ENCODE results near the gene VWA1. TPM values are rescaled to one million over a fixed set of nuclear protein-coding genes. Genes with fewer than 3 reads are reported as not detected.
"Not testable (repeated sequence)": the region's sequence is repeated elsewhere in the genome, so short reads cannot be mapped to it uniquely, and the experiment has no call there.

VWA1 gene
- polyA plus RNA-seq, 1 donor, result 36.0 TPM

DNA sequence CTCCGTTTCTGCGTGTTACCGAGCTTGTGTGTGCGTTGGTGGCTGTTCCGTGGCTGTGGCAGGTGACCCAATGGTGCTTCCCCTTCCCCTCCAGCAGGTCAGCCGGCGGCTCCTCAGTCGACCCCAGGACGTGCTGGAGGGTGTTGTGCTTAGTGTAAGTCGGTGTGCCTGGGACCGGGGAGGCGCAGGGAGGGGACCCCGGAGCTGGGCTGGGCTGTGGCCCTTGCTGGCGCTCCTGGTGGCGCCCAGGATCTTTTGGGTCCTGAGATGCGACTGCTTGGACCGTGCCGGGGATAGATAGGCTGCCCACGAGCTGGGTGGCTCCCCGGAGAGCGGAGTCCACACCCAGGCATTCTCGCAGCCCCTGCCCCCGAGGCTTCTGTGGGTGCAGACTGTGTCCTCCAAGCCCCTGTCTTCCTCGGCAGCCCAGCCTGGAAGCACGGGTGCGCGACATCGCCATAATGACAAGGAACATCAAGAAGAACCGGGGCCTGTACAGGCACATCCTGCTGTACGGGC lies 19.9 kb downstream of the VWA1 start:
- no peak for DNase-seq

DNA sequence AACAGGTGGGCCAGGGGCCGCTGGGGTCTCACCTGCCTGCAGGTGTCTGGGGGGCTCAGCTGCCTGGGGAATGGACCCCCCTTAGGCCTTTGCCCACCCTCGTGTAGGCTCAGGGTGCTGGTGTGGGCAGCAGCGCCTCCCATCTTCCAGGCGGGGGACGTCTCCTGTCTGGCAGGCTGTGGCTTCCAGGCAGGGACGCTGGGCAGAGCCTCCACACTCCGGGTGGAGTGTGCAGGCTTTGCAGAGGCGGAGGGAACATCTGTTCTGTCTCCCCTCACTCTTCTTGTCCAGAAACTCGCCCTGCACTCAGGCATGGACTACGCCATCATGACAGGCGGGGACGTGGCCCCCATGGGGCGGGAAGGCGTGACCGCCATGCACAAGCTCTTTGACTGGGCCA lies 20.4 kb downstream of the VWA1 start:
- not testable (repeated sequence) for DNase-seq

DNA sequence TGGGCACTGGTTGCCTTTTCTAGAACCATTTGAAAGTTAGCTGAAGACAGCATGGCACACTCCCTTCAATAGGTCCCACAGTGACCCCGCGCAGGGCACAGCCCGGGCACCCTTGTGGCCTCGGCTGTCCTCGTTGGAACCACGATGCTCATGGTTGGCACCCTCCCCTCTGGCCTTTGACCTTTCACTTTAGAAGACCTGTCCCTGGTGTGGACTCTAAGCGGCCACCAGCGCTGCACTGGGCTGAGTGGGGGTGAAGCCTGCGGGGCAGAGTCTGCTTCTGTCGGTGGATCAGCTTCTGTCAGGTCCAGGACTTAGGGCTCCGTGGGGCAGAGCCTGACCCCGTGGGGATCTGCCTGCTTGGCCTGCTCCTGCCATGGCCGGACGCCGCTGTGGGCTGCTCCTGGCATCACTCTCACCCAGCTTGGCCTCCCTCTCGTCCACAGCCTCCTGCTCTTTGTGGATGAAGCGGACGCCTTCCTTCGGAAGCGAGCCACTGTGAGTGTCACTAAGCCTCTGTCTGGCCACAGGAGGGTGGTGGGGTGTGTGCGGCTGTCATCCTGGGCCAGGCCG lies 21.3 kb downstream of the VWA1 start:
- not testable (repeated sequence) for DNase-seq

DNA sequence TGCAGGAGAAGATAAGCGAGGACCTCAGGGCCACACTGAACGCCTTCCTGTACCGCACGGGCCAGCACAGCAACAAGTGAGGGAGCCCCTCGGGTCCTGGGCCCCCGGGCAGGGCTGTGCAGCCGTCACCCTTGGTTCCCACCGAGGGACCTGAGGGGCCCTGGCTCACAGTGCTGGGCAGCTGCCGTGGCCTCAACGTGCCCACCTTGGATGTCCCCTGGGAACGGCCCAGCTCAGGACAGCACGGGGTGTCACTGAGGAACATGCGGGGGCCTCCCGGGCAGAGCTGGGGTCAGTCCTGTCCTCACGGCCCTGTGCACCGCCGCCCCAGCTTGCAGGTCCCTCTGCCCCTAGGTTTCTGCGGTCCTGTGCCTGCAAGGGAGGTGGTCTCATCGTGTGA lies 23.7 kb downstream of the VWA1 start:
- DNase-seq, result not testable (repeated sequence)

DNA sequence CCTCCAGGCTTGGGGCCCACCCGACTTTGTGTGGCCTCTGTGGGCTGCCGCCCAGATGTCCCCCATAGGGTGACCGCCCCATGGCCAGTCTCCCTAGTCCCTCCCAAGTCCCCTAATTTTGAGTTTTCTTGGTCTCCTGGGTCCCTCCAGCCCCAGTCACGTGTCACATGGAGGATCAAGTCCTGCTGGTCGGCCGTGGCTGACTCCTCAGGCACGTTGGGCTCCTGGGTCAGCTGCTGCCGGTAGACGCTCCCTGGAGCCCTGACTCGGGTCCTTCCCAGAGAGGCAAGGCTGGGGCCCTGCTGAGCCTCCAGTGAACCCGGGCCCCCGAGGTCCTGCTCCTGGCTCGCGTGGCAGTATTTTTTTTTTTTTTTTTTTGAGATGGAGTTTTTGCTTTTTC lies 24.2 kb downstream of the VWA1 start:
- DNase-seq, result not testable (repeated sequence)

DNA sequence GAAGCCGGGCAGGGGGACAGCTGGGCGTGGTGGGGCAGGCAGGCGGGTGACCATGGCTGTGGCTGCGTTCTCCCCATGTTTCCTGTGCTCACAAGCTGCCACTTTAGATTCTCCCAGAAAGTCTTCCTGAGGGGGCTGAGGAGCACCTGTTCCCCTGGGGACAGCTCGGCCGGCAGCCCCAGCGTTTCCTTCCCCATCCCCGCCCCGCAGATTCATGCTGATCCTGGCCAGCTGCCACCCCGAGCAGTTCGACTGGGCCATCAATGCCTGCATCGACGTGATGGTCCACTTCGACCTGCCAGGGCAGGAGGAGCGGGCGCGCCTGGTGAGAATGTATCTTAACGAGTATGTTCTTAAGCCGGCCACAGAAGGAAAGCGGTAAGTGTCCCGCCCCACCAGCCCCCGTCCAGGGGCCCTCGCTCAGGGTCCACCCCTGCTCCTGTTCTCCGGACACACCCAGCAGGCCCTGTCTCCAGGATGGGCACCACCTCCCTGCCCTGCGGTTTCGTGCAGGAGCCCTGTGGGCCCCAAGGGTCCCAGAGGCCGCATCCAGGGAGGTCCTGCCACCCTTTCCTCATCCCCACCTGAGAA lies 25.1 kb downstream of the VWA1 start:
- no peak for DNase-seq

DNA sequence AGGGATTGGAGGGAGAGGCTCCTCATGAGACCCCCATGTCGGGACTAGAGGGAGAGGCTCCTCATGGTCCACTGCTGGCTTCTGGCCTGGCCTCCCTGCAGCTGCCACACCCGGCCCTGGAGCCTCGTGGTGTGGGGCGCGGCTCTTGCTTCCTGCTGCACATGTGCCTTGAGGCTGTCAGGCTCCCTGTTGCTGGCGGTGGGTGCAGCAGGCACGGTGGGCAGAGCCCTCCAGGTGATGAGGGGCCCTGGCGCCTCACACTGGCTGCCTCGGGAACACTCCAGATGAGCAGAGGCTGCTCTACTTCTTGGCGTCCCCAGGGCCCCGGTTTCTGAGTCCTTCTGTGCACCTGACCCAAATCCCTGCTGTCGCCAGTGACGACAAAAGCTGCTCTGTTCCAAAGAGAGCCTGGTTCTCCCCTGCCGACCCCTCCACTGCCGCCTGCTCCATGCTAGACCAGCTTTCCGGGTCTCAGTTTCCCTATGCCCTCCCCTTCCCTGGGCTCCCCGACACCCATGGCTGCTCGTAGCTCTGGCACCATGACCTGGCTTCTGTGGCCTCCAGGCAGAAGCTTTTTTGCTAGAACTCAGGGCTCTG lies 26.3 kb downstream of the VWA1 start:
- no peak for DNase-seq

DNA sequence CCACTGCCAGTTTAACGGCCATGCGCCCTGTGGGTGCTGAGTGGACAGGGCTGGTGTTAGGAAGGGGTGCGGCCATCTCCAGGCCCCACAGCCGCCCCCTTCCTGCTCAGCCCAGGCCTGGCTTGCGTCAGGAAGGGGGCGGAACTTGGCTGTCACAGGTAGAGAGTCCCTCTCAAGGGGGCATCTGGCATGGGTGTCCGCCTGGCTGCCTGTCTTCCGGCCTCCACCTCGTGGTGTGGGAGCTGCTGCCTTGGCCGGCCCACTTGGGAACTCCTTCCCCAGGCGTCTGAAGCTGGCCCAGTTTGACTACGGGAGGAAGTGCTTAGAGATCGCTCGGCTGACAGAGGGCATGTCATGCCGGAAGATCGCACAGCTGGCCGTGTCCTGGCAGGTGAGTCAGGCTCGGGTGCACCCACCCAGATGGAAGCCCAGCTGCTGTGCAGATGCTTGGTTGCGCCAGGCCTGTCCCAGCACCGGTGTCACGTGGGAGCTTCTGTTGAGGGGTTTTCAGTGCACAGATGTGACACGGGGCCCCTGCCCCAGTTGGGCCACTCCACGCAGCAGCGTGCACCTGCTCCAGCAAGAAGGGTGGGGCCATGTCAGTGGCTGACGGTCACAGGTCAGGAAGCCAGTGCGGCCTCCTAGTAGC lies 27.0 kb downstream of the VWA1 start:
- DNase-seq, result no peak

DNA sequence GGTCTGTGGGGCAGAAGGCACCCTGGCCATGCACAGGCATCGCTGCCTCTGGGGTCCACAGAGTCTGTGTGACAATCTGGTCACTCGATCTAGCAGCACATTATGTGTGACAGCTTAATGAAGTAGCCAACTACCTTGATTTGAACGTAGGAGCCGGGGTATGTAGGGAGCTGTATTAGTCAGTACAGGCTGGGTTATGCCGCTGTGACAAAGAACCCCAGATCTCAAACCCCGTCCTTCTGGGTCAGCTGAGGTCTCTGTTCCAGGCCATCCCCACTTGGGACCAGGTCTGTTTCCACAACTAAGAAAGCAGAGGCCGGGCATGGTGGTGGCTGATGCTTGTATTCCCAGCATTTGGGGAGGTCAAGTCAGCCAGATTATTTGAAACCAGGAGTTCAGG lies 27.8 kb downstream of the VWA1 start:
- DNase-seq, result no peak

DNA sequence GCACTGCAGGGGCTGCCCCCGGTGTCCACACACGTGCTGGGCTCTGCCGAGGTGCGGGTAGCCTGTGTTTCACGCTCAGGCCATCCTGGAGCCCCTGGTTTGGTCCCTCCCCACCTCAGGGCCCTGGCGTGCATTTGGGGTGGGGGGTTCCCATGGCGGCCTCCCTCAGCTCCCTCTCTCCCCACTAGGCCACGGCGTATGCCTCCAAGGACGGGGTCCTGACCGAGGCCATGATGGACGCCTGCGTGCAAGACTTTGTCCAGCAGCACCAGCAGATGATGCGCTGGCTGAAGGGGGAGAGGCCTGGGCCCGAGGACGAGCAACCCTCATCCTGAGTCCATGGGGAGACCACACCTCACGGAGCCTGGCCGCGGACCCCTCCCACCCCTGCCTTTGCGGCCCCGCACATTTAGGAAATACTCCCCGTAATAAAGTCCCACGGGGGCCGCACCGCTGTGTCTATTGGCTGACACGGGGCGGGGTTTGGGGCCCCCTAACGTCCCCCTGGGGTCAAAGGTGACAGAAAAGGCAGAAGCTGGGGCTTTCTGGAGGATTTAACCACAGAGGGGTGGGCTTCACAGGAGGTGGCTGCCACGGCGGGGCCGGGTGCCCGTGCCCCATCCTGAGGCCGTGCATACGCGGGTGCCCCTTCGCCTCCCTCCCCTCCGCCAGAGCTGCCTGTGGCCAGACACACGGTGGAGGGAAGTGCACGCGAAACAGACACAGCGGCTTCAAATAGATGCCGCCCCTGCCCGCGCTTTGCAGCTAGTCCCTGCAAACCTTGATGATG lies 32.9 kb downstream of the VWA1 start:
- not testable (repeated sequence) for DNase-seq

DNA sequence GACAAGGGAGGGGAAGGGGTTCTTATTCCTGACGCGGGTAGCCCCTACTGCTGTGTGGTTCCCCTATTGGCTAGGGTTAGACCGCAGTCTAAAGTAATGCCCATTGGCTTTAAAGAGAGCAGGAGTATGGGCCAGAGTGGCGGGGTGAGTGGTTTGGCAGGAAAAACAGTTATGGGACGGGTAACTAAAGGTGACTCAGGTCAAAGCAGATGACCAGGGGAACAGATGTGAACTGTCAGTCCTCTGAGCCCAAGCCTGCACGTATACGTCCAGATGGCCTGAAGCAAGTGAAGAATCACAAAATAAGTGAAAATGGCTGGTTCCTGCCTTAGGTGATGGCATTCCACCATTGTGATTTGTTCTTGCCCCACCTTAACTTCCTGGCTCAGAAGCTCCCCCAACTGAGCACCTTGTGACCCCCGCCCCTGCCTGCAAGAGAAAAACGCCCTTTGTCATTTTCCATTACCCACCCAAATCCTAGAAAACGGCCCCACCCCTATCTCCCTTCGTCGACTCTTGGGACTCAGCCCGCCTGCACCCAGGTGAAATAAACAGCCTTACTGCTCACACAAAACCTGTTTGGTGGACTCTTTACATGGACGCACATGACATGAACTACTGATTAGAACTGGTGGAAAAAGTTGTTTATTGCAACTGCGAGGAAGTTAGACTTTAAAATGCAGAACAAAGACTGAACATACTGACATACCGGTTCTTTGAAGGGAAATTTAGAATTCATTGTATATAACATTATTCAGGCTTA lies 35.3 kb downstream of the VWA1 start:
- DNase-seq, result peak; percentile 3

DNA sequence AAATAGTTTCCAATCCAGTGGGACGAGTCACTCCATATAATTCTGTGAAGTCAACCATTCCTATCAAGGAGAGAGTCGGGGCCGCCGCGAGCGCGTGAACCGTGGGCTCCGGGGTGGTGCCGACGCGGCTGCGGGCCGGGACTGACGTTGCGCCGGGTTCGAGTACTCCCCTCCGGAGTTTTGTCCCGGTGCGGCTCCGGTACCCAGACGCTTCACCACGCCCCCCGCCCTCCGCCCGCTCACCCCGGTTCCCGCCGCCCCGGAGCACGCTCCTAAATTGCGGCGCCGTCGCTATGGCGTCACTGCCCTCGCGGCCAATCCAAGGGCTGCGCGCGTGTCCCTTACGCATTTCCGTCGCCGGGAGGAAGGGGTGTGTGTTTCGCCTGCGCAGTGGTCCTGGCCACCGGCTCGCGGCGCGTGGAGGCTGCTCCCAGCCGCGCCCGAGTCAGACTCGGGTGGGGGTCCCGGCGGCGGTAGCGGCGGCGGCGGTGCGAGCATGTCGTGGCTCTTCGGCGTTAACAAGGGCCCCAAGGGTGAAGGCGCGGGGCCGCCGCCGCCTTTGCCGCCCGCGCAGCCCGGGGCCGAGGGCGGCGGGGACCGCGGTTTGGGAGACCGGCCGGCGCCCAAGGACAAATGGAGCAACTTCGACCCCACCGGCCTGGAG lies 36.0 kb downstream of the VWA1 start, which contains the start of gene ATAD3B:
TSS of gene ATAD3B (plus strand) at position 377 of the 664 bp plus-strand sequence. CDS start at position 497, 120 bp downstream.
- peak; percentile 93 for DNase-seq

DNA sequence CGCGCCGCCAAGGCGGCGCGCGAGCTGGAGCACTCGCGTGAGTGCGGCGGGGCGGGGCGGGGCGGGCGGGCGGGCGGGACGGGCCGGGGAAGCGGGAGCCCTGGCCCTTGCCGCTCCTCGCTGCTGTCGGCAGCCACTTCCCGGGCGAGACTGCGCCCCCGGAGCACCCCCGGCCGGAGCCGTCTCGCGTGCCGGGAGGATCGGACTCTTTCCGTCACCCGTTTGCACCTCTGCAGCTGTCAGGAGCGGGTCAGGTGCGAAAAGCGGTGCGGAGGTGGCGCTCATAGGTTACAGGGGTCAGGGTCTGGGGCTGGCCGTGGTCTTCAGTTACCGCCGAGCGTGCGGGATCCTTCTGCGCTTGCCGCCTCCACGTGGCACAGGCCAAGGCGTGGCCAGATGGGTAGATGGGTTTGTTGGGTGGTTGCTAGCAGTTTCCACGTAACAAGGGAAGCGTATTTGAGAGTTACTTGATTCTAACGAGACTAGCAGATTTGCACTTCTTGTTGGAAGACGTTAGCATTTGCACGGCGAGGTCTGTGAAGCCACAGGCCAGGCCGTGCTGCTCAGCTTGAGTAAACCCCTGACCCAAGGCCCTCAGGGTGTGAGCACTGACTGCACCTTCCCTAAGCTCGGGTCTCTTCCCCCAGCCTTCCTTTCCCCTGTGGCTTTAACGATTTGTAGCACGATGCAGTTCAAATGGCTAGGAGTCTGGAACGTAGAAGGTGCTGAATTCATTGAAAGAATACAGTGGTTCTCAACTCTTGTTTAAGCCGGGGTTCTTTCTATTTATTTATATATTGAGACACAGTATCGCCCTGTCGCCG lies 36.8 kb downstream of the VWA1 start:
- DNase-seq, result not testable (repeated sequence)

DNA sequence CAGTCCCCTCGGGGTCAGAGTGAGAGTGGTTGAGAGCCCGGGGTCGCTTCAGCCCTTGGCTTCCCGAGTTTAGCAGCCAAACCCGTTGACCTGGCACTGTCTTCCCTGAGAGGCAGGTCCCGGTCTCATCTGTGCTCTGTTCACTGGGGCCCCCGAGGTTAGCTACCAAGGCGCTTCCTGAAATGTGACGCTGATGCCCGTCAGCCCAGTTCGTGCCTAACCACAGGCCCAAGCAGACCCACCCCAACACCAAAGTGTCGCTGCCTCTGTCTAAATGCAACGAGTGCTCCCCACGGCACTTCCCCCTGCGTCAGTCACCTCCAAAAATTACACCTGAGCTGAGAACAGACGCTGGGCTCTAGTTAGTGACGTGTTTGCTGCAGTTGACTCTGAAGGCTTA lies 40.5 kb downstream of the VWA1 start:
- not testable (repeated sequence) for DNase-seq

DNA sequence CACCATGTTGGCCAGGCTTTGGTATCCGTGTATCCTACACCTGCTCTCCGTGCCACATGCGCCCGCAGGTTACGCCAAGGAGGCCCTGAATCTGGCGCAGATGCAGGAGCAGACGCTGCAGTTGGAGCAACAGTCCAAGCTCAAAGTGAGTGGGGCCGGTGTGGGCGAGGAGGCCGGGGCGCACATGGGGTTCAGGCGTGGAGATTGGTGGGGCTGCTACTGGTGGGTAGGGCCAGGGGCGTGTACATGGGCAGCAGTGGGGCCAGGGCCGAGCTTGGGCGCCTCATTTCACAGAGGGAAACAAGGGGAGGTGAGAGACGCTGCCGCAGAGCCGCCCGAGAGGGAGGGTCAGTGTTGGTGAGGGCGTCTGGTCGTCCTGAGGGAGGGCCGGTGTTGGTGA lies 41.7 kb downstream of the VWA1 start:
- no peak for DNase-seq

DNA sequence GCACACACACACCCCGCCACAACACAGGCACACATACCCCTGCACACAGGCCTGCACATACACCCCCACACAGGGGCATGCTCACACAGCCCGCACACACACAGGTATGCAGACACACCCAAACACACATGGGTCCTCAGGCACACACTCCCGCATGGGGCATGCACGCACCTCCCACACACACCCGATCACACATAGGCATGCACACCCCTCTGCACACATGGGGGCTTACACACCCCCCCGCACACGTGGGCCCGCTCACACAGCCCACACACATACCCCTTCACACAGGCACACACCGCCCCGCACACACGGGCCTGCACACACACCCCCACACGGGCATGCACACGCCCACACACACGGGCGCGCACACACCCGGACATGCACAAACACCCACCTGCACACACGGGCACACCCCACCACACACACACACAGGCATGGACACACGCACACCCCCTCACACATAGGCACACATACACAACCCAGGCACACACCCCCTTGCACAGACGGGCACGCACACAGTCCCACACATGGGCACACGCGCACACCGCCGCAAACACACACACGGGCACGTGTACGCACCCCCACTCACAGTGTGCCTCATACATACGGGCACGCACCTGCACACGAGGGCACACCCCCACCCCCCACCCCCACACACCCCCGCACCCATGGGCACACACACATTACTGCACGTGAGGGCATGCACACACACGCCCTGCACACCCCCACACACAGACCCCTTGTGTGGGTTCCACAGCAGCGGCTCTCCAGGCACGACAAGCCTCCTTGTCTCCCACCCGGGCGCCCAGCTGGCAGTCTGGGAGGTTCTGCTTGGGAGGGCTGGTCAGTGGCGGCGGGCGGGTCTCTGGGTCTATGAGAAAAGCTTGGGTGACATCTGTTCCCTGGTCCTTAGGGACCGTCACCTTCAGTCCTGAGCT lies 44.3 kb downstream of the VWA1 start:
- DNase-seq, result no peak

DNA sequence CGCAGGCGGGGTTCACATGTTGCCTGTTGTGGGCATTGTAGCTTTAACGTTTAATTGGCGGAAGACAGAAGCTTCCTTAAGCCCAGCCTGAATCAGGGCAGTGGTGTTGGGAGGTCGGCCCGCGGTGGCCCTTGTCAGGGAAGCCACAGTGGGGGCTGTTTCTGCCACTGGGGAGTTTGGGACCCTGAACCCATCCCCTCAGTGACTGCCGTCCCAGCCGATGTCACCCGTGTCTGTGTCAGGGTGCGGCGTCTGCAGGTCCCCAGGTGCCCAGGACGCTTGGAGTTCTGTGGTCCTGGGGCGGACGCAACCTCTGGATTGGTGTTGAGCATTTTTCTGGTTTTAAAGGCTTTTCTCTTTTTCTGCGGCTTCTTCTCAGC lies 45.0 kb downstream of the VWA1 start:
- DNase-seq, result not testable (repeated sequence)

DNA sequence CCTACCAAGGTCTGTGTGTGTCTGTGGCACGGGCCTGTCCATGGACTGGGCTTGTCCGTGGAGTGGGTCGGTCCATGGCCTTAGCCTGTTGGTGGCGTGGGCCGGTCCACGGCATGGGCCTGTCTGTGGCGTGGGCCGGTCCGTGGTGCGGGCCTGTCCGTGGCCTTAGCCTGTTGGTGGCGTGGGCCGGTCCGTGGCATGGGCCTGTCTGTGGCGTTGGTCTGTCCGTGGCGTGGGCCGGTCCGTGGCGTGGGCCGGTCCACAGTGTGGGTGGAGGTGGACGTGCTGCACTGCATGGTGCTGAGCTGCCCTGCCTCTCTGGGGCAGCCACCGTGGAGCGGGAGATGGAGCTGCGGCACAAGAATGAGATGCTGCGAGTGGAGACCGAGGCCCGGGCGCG lies 46.3 kb downstream of the VWA1 start:
- not testable (repeated sequence) for DNase-seq

DNA sequence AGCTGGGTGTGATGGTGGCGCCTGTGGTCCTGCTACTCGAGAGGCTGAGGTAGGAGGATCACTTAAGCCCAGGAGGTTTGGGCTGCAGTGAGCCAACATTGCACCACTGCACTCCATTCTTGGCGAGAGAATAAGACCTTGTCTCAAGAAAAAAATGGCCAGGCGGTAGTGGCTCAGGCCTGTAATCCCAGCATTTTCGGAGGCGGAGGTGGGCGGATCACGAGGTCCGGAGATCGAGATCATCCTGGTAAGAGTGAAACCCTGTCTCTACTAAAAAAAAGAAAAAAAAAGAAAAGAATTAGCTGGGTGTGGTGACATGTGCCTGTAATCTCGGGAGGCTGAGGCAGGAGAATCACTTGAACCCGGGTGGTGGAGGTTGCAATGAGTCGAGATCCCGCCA lies 47.4 kb downstream of the VWA1 start:
- DNase-seq, result no peak
